ENCODE measurements around the gene CKS1B.

GRCh38 chr1:155022136-155022926 lies 47.9 kb downstream of the CKS1B start:
- TF ChIP-seq CTCF (IDR thresholded peaks at IDR 0.05 in 4 of 5, conservative IDR thresholded peaks at IDR 0.05 in 1 of 5) (no peak), POLR2A (IDR thresholded peaks at IDR 0.05) (no peak)

Measured in gastrocnemius medialis (tissue), 4 donors.